HepG2 (cell line): ENCODE results near the gene EFEMP2. TPM values are rescaled to one million over a fixed set of nuclear protein-coding genes. Genes with fewer than 3 reads are reported as not detected.

Experiments
- AGO2 ChIP-seq: fragments of 200-400 bp; formaldehyde crosslinking; optimal IDR thresholded peaks from 2 replicates; pipeline ENCODE3; 2017; ENCODE audit warnings: mild to moderate bottlenecking, low read depth, low read length, moderate library complexity
- CREB1 ChIP-seq, 2 experiments: fragments of 450-650 bp in 1 of 2; IDR thresholded peaks; 2 replicates each; pipeline ENCODE4 v1.6.1; 2016 to 2017; ENCODE audit warnings: control low read depth in 1 of 2, mild to moderate bottlenecking in 1 of 2, missing compliant biosample characterization in 1 of 2, missing genetic modification characterization in 1 of 2
- RAD51 ChIP-seq: fragments of 450-650 bp; IDR thresholded peaks from 2 replicates; pipeline ENCODE4 v1.6.1; 2016; ENCODE audit warnings: borderline replicate concordance
- RBM39 ChIP-seq: fragments of 200-400 bp; formaldehyde crosslinking; IDR thresholded peaks from one replicate; pipeline ENCODE4 v1.6.1; 2018; ENCODE audit warnings: antibody characterized with exemption, mild to moderate bottlenecking, low read depth, low read length; ENCODE audit not compliant: poor library complexity, severe bottlenecking
- RELA ChIP-seq: sonication (generic); formaldehyde crosslinking; IDR thresholded peaks from 2 replicates; pipeline ENCODE4 v1.4.0; 2020; ENCODE audit warnings: missing genetic modification reagents
- TARDBP ChIP-seq: sonication (generic); formaldehyde crosslinking; IDR thresholded peaks from 2 replicates; pipeline ENCODE4 v1.8.0; 2022; ENCODE audit warnings: mild to moderate bottlenecking, missing genetic modification reagents
- ZFAT ChIP-seq: sonication (generic); formaldehyde crosslinking; conservative IDR thresholded peaks from 2 replicates; pipeline ENCODE4 v1.8.1; 2023; ENCODE audit warnings: missing genetic modification reagents, inconsistent platforms
- ZMYM3 ChIP-seq: sonication (generic); formaldehyde crosslinking; IDR thresholded peaks from 2 replicates; pipeline ENCODE4 v1.5.1; 2020; ENCODE audit warnings: mild to moderate bottlenecking, missing genetic modification reagents
- ZNF317 ChIP-seq: sonication (generic); formaldehyde crosslinking; IDR thresholded peaks from 2 replicates; pipeline ENCODE4 v1.5.0; 2020; ENCODE audit warnings: mild to moderate bottlenecking, missing genetic modification reagents
- ZNF350 ChIP-seq: sonication (generic); formaldehyde crosslinking; IDR thresholded peaks from 2 replicates; pipeline ENCODE4 v1.4.0; 2020; ENCODE audit warnings: mild to moderate bottlenecking, low read depth, missing genetic modification reagents, borderline replicate concordance
- ZNF451 ChIP-seq: sonication (generic); formaldehyde crosslinking; IDR thresholded peaks from 2 replicates; pipeline ENCODE4 v1.5.0; 2020; ENCODE audit warnings: mild to moderate bottlenecking, missing genetic modification reagents
- ZNF543 ChIP-seq: sonication (generic); formaldehyde crosslinking; IDR thresholded peaks from 2 replicates; pipeline ENCODE4 v1.4.0; 2020; ENCODE audit warnings: mild to moderate bottlenecking, missing genetic modification reagents
- ZNF569 ChIP-seq: sonication (generic); formaldehyde crosslinking; IDR thresholded peaks from 2 replicates; pipeline ENCODE4 v1.5.0; 2020; ENCODE audit warnings: mild to moderate bottlenecking, missing genetic modification reagents, moderate library complexity, borderline replicate concordance
- ZSCAN29 ChIP-seq: sonication (generic); formaldehyde crosslinking; conservative IDR thresholded peaks from 2 replicates; pipeline ENCODE4 v1.4.0; 2020; ENCODE audit warnings: mild to moderate bottlenecking, missing genetic modification reagents
- polyA plus RNA-seq, 8 experiments: library from polyadenylated mRNA; depleted of rRNA in 3 of 8; stranded (reverse) in 7 of 8; unstranded in 1 of 8; fragments of >200 nt; fragmentation: Illumina TruSeq in 4 of 8; extraction: Trizol in 4 of 8; gene quantifications; 2 replicates each; pipeline versions ENCODE4 v1.2.1 to v1.2.3, GENCODE V29; 2011 to 2016; ENCODE audit warnings: low read depth in 4 of 8, missing spikeins in 1 of 8, mixed read lengths in 1 of 8; ENCODE audit not compliant: insufficient read depth in 1 of 8
- total RNA-seq, 5 experiments: library from RNA; depleted of rRNA; stranded (reverse); fragments of >200 nt; fragmentation: Illumina TruSeq; extraction: Trizol; gene quantifications; 2 replicates each; pipeline ENCODE4 v1.2.3, GENCODE V29; 2016; ENCODE audit warnings: low read depth in 1 of 5
- TF ChIP-seq, protein P1 (sequence below): sonication (generic); formaldehyde crosslinking; IDR thresholded peaks from 2 replicates; pipeline ENCODE4 v1.4.0; 2020; ENCODE audit warnings: low read depth, mild to moderate bottlenecking, missing genetic modification reagents
- TF ChIP-seq, protein P2 (sequence below): sonication (generic); formaldehyde crosslinking; IDR thresholded peaks from 2 replicates; pipeline ENCODE4 v1.4.0; 2020; ENCODE audit warnings: mild to moderate bottlenecking, low read depth, missing genetic modification reagents
- TF ChIP-seq, protein P3 (sequence below): sonication (generic); formaldehyde crosslinking; IDR thresholded peaks from 2 replicates; pipeline ENCODE4 v1.8.1; 2023; ENCODE audit warnings: mild to moderate bottlenecking, moderate library complexity, missing genetic modification reagents
- TF ChIP-seq, protein P4 (sequence below): sonication (generic); formaldehyde crosslinking; IDR thresholded peaks from 2 replicates; pipeline ENCODE4 v1.8.0; 2022; ENCODE audit warnings: mild to moderate bottlenecking, missing genetic modification reagents
- TF ChIP-seq, protein P5 (sequence below): sonication (generic); formaldehyde crosslinking; IDR thresholded peaks from 2 replicates; pipeline ENCODE4 v1.8.0; 2022; ENCODE audit warnings: low read depth, missing genetic modification reagents
- TF ChIP-seq, protein P6 (sequence below): sonication (generic); formaldehyde crosslinking; IDR thresholded peaks from 2 replicates; pipeline ENCODE4 v1.8.0; 2022; ENCODE audit warnings: mild to moderate bottlenecking, missing genetic modification reagents; ENCODE audit not compliant: insufficient replicate concordance

The EFEMP2 gene
- total and polyA plus RNA-seq, 2 of the 13 experiments (the other 11 are each of a cell fraction or from before 2014, with no cell fraction given): 7.4 to 29.7 TPM

DNA sequence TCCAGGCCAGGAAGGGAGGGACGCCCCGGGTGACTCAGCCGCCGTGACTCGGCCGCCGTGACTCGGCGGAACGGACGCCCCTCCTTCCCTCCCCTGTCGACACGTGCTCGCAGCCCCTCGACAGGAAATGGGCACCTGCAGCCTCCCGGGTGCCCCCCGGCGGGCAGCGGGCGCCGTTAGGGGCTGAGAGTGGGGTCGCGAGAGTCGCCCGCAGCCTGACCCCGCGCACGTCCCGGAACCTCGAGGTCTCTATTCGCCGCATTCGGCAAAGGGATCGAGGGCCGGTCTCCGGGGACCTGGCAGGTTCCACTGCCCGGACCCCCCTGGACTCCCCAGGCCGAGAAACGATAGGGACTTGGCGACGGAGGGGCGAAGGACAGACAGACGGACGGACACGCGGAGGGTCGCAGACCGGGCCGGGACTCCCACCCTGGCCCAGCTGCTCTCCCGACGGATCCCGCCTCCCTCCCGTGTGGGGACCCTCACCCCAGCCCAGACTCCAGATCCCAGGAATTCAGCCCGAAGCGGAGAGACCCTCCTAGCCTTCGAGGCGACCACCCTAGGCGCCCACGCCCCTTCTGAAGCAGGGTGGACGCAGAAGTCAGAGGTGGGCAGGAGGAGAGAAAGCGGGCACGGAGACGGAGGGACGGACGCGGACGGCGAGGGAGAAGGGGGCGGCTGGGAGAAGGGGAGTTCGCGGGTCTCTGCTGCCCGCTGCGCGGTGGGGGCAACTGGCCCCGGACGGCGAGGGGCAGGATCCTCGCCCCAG, 26.9 kb upstream of the EFEMP2 start (continued):
- no peak for TF ChIP-seq RAD51
- 0 out of 2 replicates have a peak, but pooled peaks have one; percentile 40 for TF ChIP-seq ZNF451
- TF ChIP-seq, protein P1, sequence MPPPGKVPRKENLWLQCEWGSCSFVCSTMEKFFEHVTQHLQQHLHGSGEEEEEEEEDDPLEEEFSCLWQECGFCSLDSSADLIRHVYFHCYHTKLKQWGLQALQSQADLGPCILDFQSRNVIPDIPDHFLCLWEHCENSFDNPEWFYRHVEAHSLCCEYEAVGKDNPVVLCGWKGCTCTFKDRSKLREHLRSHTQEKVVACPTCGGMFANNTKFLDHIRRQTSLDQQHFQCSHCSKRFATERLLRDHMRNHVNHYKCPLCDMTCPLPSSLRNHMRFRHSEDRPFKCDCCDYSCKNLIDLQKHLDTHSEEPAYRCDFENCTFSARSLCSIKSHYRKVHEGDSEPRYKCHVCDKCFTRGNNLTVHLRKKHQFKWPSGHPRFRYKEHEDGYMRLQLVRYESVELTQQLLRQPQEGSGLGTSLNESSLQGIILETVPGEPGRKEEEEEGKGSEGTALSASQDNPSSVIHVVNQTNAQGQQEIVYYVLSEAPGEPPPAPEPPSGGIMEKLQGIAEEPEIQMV (CRISPR knock-in tag): no peak
- TF ChIP-seq, protein P2, sequence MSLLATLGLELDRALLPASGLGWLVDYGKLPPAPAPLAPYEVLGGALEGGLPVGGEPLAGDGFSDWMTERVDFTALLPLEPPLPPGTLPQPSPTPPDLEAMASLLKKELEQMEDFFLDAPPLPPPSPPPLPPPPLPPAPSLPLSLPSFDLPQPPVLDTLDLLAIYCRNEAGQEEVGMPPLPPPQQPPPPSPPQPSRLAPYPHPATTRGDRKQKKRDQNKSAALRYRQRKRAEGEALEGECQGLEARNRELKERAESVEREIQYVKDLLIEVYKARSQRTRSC (CRISPR knock-in tag): no peak
- TF ChIP-seq CREB1 (IDR thresholded peaks at IDR 0.05): no peak
- TF ChIP-seq CREB1 (CRISPR knock-in tag; IDR thresholded peaks at IDR 0.05): no peak
- TF ChIP-seq AGO2: peak; percentile 81
- TF ChIP-seq ZSCAN29 (CRISPR knock-in tag): no peak
- peak; percentile 48; the same call in 1 of the 2 replicates for TF ChIP-seq ZNF317 (CRISPR knock-in tag)
- TF ChIP-seq, protein P3, sequence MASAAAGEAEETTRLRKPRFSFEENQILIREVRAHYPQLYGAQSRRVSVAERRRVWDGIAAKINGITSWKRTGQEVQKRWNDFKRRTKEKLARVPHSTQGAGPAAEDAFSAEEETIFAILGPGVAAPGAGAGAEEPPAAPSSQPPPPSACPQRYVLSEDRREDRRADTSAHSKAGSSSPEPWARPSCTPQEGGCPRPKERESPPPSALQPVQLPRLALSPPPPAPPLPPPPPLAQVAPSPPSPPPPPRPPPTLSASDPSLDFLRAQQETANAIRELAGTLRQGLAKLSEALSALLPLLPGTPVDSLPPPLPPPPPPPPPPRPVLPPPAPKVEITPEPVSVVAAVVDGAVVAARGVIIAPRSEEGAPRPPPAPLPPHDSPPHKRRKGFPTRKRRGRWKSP (CRISPR knock-in tag): peak; percentile 51; the same call in 1 of the 2 replicates
- TF ChIP-seq, protein P4, sequence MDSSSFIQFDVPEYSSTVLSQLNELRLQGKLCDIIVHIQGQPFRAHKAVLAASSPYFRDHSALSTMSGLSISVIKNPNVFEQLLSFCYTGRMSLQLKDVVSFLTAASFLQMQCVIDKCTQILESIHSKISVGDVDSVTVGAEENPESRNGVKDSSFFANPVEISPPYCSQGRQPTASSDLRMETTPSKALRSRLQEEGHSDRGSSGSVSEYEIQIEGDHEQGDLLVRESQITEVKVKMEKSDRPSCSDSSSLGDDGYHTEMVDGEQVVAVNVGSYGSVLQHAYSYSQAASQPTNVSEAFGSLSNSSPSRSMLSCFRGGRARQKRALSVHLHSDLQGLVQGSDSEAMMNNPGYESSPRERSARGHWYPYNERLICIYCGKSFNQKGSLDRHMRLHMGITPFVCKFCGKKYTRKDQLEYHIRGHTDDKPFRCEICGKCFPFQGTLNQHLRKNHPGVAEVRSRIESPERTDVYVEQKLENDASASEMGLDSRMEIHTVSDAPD: 0 out of 2 replicates have a peak, but pooled peaks have one; percentile 51
- peak; percentile 50; the same call in 1 of the 2 replicates for TF ChIP-seq RELA (CRISPR knock-in tag)
- TF ChIP-seq, protein P5, sequence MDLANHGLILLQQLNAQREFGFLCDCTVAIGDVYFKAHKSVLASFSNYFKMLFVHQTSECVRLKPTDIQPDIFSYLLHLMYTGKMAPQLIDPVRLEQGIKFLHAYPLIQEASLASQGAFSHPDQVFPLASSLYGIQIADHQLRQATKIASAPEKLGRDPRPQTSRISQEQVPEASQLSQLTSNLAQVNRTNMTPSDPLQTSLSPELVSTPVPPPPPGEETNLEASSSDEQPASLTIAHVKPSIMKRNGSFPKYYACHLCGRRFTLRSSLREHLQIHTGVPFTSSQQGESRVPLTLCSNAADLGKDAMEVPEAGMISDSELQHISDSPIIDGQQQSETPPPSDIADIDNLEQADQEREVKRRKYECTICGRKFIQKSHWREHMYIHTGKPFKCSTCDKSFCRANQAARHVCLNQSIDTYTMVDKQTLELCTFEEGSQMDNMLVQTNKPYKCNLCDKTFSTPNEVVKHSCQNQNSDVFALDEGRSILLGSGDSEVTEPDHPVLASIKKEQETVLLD: peak; percentile 93
- peak; percentile 70; the same call in 1 of the 2 replicates for TF ChIP-seq ZNF350 (CRISPR knock-in tag)
- peak; percentile 40; the same call in 1 of the 2 replicates for TF ChIP-seq ZMYM3 (CRISPR knock-in tag)
- TF ChIP-seq, protein P6, sequence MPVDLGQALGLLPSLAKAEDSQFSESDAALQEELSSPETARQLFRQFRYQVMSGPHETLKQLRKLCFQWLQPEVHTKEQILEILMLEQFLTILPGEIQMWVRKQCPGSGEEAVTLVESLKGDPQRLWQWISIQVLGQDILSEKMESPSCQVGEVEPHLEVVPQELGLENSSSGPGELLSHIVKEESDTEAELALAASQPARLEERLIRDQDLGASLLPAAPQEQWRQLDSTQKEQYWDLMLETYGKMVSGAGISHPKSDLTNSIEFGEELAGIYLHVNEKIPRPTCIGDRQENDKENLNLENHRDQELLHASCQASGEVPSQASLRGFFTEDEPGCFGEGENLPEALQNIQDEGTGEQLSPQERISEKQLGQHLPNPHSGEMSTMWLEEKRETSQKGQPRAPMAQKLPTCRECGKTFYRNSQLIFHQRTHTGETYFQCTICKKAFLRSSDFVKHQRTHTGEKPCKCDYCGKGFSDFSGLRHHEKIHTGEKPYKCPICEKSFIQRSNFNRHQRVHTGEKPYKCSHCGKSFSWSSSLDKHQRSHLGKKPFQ (CRISPR knock-in tag): no peak
- peak; percentile 99 for TF ChIP-seq RBM39
- TF ChIP-seq TARDBP (CRISPR knock-in tag): peak; percentile 63; the same call in 1 of the 2 replicates
- TF ChIP-seq ZNF543 (CRISPR knock-in tag): peak; percentile 56; the same call in 1 of the 2 replicates
- no peak for TF ChIP-seq ZFAT (CRISPR knock-in tag)
- TF ChIP-seq ZNF569 (CRISPR knock-in tag): no peak
